NCI-H526 treated with DMSO at 0.1 percent for 48 hours (cell line): ENCODE results near the gene TBC1D9B.
"Not testable (repeated sequence)": the region's sequence is repeated elsewhere in the genome, so short reads cannot be mapped to it uniquely, and the experiment has no call there.

Experiments used
- DNase-seq: peaks from one replicate; lab custom pipeline; 2025; lab: John Stamatoyannopoulos, UW

Gene TBC1D9B

DNA sequence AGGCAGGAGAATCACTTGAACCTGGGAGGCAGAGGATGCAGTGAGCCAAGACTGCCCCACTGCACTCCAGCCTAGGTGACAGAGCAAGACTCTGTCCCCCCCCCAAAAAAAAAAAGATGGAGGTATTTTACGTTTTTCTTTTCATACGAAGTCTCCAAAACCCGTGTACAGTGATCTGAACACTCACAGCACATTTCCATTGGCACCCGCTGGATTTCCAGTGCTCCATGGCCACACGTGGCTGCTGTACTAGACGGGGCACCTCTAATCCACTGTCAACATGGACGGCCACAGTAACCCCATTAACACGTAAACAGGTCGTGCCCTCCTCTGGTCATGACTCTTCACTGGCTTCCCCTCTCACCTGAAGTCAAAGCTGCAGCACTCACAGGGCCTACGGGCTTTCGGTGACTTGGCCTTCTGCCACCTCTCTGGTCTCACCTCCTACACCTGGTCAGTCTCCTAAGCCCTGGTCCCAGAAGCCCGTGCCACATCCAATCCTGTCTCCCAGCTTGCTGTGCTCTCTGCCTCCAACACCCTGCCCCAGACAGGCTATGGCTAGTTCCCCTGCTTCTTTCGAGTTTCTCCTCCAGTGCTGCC lies 22.1 kb downstream of the TBC1D9B start:
- no peak for DNase-seq

DNA sequence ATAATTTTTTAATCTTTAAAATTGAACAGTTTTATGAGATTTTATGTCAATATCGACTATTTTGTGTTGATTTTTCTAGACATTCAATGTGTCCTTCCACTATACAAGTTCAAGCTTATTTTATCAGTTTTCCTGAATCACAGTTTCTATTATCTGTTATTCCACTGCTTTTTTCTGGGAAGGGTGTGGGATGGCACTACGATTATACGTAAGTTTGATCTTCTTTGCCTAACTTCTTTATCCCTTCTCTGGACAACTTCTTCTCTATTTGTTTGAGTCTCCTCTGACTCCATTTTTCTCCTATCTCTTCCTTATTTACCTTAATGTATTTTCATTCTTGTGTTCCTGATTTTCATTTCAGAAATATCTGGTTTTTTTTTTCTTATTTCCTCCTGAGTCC lies 24.5 kb downstream of the TBC1D9B start:
- no peak for DNase-seq

DNA sequence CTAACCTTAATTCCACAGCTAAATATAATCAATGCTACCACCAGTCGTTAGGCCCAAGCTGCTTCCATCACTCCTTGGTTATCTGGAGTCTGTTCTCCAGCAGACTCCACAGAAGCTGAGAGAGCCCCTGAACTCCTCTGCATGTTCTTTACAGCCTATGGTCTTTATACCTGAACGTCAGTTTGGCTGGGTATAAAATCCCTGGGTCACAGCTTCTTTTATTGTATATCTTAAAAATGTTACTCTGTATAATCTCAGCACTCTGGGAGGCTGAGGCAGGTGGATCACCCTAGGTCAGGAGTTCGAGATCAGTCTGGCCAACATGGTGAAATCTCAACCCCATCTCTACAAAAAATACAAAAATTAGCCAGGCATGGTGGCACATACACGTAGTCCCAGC lies 25.4 kb downstream of the TBC1D9B start:
- no peak for DNase-seq

DNA sequence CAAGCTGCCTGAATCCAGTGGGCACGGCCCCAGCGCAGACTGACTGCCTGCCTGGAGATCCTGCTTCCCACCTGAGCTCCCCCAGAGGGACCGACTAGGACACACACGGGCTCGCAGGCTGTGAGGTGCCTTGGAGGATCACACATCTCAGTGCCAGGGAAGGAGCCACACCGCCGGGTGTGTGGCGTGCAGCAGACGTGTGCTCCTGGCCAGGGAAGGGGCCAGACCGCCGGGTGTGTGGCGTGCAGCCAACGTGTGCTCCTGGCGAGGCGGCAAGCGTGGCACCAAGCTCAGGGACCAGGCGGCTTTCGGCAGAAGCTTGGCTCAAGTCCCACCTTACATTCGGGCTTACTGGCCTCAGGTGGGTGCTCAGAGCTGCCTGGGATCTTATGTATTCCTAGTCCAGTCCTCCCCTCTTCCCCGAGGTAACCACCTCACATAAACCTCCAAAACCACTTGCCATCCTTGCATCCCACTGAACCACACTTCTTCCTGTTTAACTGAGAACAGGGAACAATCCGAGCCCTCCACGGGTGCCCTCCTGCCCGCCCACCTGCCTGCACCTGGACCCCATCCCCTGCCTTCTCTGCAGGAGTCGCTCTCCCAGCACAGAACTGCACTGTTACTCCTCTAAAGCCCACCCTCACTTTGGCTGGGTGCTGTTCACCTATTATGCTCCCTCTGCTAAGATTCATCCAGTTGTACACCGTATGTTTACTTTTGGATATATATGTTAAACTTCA lies 26.7 kb downstream of the TBC1D9B start:
- DNase-seq, result no peak

DNA sequence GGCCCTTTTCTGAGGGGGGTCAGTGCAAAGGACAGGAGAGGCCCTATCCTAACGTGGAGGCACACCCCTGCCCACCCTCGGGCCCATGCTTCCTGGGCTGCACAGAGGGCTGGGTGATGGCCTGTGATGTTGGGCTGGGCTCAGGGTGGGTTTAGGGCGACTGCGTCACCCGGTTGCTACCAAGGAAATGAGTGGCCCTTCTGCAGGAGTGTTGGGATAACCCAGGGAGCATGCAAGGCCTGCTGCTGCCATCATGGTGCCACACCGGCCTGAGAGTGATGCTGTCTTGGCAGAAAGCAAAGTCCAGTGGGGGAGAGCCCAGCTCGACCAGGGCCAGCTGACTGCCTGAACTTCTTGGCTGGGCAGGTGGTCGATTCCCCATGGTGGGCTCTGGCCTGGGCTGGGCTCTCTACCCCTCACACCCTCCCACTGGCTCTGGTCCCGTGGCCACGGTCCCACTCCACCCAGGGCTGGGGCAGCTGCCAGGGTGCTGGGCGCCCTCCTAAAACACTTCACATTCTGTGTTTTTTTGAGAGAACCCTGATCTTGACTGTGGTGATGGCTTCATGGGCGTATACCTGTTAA lies 27.5 kb downstream of the TBC1D9B start:
- DNase-seq, result no peak

DNA sequence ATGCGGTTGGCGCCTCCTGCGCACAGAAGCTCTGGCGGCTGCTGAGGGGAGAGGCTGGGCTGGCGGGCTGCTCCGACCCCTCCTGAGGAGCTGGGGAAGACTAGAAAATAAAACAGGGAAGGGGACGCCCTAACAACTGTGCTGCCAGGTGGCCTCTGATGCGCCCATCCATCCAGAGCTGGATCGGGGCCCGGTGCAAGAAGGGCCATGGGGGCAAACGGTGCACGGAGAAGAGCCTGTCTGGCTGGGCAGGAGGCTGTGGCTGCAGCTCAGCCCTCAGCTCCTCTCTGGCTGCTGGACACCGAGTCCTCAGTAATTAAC lies 28.0 kb downstream of the TBC1D9B start:
- DNase-seq, result no peak

DNA sequence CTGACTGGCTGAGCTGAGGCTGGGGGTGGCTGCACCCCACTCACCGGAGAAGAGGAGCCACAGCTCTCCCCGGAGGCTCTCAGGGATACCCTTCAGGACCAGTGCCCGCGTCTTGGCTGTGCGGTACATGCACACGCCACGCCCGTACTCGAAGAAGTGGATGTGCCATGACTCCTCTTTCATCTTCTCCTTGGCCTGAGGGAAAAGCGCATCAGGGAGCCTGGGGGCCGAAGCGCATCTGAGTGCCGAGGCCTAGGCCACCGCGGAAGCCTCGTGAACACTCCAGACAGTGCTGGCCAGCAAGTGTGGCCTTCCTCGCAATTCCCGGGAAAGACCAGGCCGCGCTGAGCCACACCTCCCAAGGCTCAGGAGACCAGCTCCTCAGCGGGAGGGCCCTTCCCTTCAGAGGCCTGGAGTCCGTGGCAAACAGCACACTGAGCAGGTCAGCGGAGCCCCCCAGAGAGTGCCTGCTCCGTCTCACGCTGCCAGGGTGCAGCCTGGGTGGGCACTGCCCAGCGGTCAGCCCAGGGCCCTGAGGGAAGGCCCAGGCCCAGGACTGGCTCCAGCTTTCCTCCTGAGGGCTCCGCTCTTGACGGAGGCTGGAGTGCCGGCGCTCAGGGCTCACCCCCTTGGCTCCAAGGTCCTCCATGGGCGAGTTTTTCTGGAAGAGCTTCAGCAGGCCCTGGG lies 28.6 kb downstream of the TBC1D9B start:
- no peak for DNase-seq

DNA sequence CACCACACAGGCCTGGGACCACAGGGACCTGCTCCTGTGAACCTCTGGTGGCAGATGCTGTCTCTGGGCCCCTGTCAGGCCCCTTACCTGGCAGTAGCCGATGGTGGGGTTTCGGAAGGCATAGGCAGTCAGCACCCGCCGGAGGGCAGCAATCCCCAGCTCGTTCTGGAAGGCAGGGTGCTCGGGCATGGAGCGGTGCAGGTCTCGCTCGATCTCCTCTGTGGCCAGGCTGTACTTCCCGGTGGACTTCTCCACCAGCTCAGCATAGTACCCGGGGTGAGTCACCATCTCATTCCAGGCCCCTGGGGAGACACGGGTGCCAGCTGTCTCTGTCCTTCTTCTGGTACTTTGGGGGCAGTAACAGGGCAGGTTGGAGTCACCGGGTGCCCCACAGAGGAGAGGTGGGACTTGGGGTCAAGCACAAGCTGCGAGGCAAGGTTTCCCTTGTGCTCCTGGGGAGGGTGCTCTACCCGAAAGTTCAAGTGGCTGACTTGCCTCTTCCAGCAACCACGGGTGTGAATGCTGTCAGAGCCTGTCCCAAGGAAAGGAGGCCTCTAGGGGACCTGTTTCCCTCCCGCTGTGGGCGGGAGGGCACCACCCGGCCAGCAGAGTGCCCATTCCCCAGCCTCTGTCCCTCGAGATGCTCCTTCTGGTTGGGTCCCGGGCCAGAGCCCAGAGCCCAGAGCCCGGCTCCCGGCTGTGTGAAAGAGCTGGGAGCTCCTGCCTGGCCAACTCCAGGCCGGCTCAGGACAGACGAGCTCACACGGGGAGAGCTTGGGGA lies 29.3 kb downstream of the TBC1D9B start:
- DNase-seq, result no peak

DNA sequence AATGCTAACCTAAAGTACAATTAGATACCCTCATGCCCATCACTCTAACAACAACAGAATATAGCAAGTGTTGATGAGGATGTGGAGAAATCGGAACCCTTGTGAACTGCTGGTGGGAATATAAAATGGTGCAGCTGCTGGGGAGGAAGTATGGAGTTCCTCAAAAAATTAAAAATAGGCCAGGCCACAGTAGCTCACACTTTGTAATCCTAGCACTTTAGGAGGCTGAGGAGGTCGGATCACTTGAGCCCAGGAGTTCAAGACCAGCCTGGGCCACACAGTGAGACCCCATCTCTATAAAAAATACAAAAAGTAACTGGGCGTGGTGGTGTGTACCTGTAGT lies 31.1 kb downstream of the TBC1D9B start:
- DNase-seq, result no peak

DNA sequence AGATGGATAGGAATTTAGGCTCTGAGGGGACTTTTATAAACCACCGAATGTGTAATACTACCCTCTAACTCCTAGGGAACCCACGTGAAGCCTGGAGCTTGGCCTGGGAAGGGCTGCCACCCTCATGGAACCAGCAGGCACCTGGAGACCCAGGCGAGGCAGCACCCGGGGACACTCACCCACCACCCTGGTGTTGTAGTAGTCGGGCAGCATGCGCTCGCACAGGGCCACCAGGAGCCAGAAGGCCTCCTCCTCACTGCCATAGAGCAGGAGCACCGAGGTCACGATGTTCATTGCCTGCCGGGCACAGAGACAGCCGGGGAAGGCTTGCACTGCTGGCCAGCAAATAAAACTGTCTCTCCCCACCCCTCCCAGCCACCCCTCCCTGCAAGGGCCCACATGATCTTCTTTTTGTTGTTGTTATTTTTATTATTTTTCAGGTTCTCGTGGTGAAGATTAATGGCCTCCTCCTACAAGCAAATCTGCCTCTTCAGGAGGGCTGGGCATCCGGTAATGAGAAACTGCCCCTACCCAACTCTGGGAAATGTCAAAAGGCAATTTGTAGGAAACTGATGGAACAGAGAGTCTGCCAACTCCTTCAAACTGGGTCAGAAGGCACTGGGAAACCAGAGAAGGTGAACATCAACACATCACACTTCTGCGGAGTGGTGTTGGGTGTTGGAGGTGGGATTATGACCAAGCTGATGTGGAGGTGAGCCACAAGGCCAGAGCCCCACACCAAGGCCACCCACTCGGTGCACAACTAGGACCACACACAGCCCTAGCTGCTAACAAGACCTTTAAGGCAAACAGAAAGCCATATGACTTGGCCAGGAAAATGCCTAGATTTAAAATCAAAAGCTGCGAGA lies 31.7 kb downstream of the TBC1D9B start:
- DNase-seq, result no peak

DNA sequence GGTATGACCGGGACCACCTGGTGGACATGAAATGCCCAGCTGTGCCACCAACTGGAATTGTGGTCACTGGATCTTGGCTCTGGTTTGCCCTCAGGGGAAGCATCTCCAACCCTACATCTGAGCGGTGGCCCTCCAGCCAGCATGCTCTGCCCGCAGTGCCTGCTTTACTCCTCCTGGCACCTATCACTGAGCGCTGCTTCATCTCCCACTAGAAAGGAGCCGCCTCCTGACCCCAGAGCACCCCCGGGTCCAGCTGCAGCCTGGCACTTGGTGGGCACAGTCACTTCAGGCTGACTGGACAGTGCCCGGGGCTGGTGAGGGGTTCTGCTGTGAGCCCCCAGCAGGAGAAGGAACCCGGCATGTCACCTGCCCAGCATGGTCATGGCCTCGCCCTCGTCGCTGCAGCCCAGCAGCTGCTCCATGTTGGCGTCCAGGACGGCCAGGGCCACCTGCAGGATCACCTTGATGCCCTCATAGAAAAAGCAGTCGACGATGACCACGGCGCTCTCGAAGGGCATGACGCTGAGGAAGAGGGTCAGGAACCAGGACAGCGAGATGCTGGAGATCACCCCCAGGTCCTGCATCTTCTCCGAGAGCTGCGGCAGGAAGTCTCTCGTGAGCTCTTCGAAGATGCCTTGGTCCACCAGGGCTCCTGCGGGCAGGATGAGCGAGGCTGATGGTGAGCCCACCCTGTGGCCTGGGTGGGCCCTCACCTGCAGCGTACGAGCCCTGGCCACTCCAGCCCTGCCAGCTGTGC lies 33.0 kb downstream of the TBC1D9B start:
- DNase-seq, result no peak

DNA sequence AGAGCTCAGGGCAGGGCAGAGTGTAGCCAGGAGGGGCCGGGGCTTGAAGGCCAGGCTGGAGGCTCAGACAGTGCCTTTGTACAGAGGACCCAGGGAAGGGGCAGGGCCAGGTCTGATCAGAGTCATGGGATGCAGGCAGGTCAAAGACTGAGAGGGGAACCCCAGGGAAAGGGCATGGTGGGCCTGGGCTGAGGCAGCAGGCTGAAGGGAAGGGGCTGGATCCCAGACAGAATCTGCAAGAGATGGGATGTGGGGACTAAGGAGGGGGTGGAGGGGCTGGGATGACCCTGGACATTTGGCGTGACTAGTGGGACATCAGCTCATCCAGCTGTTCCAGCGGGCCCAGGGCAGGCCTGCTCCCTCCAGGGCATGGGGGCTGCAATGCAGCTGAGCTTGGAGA lies 33.6 kb downstream of the TBC1D9B start:
- no peak for DNase-seq

DNA sequence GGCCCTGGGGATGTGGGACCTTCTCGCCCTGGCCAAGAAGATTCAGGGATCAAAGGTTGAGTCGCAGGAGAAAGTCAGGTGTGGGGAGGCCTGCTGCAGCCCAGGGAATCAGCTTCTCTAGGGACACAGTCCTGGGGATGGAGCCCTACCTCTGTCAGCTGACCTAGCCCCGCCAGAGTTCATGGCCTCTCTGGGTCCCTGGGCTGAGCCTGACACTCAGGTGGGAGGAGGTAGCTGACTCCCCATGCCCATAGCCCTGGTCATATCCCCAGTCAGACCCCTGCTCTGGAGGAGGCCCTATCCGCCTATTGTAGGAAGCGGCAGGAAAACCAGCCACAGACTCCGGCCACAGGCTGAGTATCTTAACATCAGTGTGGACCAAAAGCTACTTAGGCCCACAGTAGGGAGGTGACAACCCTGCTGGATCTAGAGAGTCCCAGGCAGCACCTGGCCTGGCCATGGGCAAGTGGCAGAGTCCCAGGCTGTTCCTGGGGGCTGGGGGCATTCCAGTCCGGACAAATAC lies 34.0 kb downstream of the TBC1D9B start:
- DNase-seq, result no peak

DNA sequence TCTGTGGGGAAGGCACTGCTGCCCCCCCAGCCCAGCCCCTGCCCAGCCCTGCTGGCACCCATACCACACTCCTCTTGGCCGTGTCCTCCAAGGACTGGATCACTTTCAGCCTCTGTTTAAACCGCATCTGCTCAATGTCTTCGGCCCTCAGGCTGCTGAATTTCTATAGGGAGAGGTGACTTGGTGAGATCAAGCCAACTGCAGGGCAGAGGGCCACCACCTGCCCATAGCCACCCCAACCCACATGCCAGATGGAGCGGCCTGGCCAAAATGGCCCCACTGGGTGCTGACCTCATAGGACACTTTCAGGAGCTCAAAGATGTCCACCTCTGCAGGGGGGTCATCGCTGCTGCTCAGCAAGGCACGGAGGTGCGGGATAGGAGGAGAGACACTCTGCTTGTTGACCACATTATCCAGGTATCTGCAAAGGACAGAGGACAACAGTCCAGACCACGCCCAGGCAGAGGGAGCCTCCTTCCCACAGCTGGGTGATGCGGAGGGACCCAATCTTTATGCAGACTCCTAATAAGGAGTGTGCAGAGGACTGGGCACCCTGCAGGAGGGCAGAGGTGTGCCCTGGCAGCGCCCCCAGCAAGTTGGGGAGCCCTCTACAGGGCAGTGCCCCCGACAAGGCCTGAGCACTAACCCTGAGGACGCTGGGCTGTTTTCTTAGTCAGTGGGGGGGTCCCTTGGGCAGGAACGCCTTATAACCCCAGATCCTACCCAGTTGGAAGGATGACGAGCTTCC lies 34.7 kb downstream of the TBC1D9B start:
- DNase-seq, result no peak

DNA sequence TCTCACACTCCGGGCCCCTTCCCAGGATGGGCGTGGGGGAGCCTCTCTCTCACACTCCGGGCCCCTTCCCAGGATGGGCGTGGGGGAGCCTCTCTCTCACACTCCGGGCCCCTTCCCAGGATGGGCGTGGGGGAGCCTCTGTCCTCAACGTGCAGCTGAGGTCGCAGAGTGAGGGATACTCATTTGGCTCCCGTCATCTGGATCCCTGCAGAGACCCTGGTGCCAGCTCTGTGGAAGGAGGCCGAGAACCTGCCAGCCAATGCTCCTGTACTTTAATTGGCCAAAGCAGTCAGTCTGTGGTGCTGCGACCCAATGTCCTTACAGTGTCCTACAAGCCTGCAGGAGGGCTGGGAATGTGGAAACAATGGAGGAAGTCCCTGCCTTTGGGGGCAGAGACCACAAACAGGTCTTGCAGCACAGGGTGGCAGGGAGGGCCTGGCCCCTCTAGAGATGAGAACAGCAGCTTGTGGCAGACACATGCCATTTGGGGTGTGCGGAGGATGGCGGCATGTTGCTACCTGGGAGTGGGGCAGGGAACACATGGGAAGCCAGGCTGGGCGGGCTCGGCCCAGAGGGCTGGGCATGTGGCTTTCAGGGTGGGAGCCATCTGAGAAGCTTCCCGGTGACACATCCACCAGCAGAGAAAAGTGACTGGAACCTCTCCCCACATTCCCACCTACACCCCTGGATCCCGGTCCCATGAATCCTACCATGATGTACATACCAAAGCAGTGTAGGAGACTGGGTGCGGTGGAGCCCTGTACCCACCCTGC lies 35.5 kb downstream of the TBC1D9B start:
- DNase-seq, result no peak

DNA sequence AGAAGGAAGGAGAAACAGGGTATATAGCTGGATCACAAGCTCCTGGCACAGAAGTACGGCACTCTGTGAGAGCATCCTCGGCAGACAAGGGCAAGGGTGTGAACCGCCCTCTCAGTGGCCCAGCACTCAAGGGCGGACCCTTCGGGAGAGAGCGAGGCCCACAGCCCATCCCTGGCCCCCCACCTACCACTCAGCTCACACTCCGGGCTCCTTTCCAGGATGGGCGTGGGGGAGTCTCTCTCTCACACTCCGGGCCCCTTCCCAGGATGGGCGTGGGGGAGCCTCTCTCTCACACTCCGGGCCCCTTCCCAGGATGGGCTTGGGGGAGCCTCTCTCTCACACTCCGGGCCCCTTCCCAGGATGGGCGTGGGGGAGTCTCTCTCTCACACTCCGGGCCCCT lies 36.2 kb downstream of the TBC1D9B start:
- not testable (repeated sequence) for DNase-seq

DNA sequence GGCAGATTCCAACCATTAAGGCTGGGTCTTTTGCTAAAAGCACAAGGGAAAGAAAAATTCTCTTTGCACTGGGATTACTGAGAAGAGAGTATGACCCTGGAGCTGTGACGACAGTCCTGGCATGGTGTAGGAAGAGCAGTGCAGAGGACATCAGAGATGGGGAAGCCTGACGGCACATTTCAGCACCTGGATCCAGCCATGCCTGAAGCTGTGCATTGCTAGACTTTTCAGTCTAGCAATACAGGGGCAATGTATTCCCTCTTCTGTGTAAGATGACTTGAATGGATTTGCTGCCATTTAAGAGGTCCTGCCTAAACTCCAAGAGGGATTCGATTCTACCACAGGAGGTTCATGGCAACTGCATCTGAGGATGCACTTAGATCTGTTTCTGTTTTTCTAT lies 36.7 kb downstream of the TBC1D9B start:
- no peak for DNase-seq

DNA sequence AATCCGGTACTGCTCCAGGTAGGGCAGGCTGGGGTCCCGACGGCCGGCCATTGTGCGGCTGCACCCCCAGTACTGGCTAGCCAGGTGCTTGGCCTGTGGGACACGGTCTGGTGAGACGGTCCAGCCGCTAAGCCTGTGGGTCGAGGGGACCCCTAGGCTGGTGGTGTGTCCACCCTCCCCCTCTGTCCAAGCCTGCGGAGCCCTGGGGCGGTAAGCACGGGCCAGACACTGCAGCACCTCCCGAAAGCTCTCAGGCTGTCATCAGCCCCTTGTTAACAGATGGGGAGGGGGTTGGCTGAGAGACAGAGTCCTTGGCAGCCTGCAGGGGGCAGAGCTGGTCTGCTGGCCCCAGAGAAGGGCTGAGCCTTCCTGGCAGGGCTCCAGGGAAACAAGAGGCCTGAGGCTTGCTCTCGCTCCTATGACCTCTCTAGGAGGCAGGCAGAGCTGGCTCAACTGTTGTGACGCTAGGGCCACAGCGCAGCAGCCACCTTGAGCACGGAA lies 37.2 kb downstream of the TBC1D9B start:
- DNase-seq, result no peak
